ENCODE data around the gene PCDHA1. TPM values are rescaled to one million over a fixed set of nuclear protein-coding genes. Genes with fewer than 3 reads are reported as not detected.

PCDHA1 gene
- total RNA-seq, 2 donors from 2014 or later, result not detected

Other genes with a start within 250 kb of the PCDHA1 start
- 1 to 10 TPM; 7.0 to 8.6 TPM for gene EIF4EBP3, start 238.5 kb upstream of the PCDHA1 start, total RNA-seq
- 10 to 100 TPM; 61.4 to 64.7 TPM for gene SRA1, start 228.7 kb upstream of the PCDHA1 start, total RNA-seq
- gene APBB3, start 221.5 kb upstream of the PCDHA1 start, total RNA-seq, result 10 to 100 TPM; 12.8 to 25.8 TPM
- gene SLC35A4, start 221.3 kb upstream of the PCDHA1 start, total RNA-seq, result 10 to 100 TPM; 73.8 to 97.3 TPM
- gene CD14, start 153.0 kb upstream of the PCDHA1 start, total RNA-seq, result under 1 TPM; 0.92 to 1.00 TPM
- 10 to 100 TPM; 11.6 to 30.3 TPM for gene TMCO6, start 146.7 kb upstream of the PCDHA1 start, total RNA-seq
- 10 to 100 TPM; 56.2 to 56.8 TPM for gene NDUFA2, start 138.5 kb upstream of the PCDHA1 start, total RNA-seq
- gene IK, start 138.3 kb upstream of the PCDHA1 start, total RNA-seq, result 10 to 100 TPM; 78.9 to 93.2 TPM
- 10 to 100 TPM; 43.7 to 52.7 TPM for gene WDR55, start 121.2 kb upstream of the PCDHA1 start, total RNA-seq
- 1 to 10 TPM; 3.3 to 7.8 TPM for gene DND1, start 112.6 kb upstream of the PCDHA1 start, total RNA-seq
- gene HARS1, start 94.8 kb upstream of the PCDHA1 start, total RNA-seq, result 100 to 1,000 TPM; 104 to 113 TPM
- gene HARS2, start 94.7 kb upstream of the PCDHA1 start, total RNA-seq, result 10 to 100 TPM; 28.2 to 33.9 TPM
- gene ZMAT2, start 85.7 kb upstream of the PCDHA1 start, total RNA-seq, result 10 to 100 TPM; 57.0 to 62.1 TPM
- gene PCDHA2, start 8.7 kb downstream of the PCDHA1 start, total RNA-seq, result not detected
- not detected for gene PCDHA3, start 14.9 kb downstream of the PCDHA1 start, total RNA-seq
- not detected for gene PCDHA4, start 20.9 kb downstream of the PCDHA1 start, total RNA-seq
- not detected for gene PCDHA5, start 35.5 kb downstream of the PCDHA1 start, total RNA-seq
- not detected for gene PCDHA6, start 41.8 kb downstream of the PCDHA1 start, total RNA-seq
- not detected for gene PCDHA7, start 48.1 kb downstream of the PCDHA1 start, total RNA-seq
- gene PCDHA8, start 55.0 kb downstream of the PCDHA1 start, total RNA-seq, result not detected
- gene PCDHA9, start 62.2 kb downstream of the PCDHA1 start, total RNA-seq, result not detected
- not detected for gene PCDHA10, start 69.8 kb downstream of the PCDHA1 start, total RNA-seq
- gene PCDHA11, start 82.8 kb downstream of the PCDHA1 start, total RNA-seq, result not detected
- not detected for gene PCDHA12, start 89.2 kb downstream of the PCDHA1 start, total RNA-seq
- gene PCDHA13, start 96.0 kb downstream of the PCDHA1 start, total RNA-seq, result not detected
- gene PCDHAC1, start 140.2 kb downstream of the PCDHA1 start, total RNA-seq, result not detected
- gene PCDHAC2, start 180.3 kb downstream of the PCDHA1 start, total RNA-seq, result not detected

Measured in natural killer cell treated with Interleukin-12 subunit alpha and Interleukin-12 subunit beta and Interleukin-15 and Interleukin-18, amount 100 ng/mL, for 72 hours (primary cell).